NCI-H460 (cell line): ENCODE results near the gene NUP214. TPM values are rescaled to one million over a fixed set of nuclear protein-coding genes. Genes with fewer than 3 reads are reported as not detected.
"Not testable (repeated sequence)": the region's sequence is repeated elsewhere in the genome, so short reads cannot be mapped to it uniquely, and the experiment has no call there.

Source experiments
- DNase-seq: peaks from one replicate; pipeline ENCODE4 v3.0.0-alpha.2; 2016; ENCODE audit warnings: low read depth; ENCODE audit errors: extremely low read depth
- total RNA-seq: library from RNA; depleted of rRNA; stranded (reverse); fragments of >200 nt; shearing (Covaris generic); gene quantifications from 2 replicates; pipeline ENCODE4 v1.2.3, GENCODE V29; 2014

The NUP214 gene
- total RNA-seq, 1 experiment from 2014 or later = 17.2 TPM

DNA sequence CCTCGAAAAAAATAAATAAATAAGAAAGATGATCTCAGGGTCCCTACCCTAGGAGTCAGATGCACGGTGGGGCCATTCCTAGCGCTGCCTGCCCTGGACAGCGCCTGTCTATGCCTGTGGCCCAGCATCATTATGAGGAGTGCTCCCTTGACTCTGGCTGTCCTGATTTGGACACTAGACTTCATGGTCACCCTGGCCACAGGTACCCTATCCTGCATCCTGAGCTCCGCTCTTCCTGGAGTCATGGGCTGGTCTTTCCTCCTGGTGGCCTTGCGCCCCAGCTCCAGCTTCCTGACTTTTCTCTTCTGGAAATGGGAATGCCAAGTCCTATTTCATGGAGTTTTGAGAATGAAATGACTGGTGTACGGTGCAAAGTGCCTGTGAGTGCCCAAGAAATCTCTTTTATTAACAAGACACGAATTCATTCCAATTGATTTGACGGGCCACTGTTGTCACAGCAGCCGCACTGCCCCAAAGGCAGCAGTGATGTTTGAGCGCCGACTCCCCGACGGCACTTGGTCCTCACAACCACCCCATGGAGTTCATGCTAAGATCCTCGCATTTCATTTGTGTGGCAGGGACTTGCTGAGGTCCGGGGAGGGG, 29.6 kb upstream of the NUP214 start:
- DNase-seq = peak; percentile 30

DNA sequence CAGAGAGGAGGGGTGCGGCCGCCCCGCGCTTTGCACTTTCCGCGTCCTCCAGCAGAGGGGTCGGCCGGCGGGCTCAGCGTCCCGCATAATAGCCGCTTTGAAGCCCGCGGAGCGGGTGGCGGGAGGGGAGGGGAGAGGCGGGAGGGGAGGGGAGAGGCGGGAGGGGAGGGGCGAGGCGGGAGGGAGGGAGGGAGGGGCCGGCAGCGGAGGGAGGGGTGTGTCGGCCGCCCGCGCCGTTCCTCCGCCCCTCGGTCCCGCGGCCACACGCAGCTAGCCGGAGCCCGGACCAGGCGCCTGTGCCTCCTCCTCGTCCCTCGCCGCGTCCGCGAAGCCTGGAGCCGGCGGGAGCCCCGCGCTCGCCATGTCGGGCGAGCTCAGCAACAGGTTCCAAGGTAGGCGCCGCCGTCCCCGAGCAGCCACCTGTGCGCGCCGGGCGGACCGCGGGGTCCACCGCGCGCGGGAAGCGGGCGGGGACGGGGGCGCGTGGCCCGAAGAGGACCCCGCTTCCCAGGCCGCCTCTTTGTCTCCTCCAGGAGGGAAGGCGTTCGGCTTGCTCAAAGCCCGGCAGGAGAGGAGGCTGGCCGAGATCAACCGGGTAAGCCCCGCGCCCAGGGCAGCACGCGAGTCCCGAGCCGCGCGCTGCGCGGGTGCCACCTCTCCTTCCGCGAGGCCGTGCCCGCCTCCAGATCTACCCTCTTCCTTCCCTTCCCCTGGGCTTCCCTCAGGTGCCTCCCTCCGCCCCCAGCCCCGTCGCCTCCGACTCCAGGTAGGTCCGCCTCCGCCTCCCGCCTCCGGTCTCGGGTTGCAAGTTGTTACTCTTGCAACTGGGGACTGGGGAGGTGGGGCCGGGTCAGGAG, 28.9 kb upstream of the NUP214 start, which contains the start of gene AIF1L:
Gene AIF1L (plus strand): TSS at position 263 of the 857 bp plus-strand sequence. CDS start 99 bp downstream, at position 362.
- DNase-seq = no peak

DNA sequence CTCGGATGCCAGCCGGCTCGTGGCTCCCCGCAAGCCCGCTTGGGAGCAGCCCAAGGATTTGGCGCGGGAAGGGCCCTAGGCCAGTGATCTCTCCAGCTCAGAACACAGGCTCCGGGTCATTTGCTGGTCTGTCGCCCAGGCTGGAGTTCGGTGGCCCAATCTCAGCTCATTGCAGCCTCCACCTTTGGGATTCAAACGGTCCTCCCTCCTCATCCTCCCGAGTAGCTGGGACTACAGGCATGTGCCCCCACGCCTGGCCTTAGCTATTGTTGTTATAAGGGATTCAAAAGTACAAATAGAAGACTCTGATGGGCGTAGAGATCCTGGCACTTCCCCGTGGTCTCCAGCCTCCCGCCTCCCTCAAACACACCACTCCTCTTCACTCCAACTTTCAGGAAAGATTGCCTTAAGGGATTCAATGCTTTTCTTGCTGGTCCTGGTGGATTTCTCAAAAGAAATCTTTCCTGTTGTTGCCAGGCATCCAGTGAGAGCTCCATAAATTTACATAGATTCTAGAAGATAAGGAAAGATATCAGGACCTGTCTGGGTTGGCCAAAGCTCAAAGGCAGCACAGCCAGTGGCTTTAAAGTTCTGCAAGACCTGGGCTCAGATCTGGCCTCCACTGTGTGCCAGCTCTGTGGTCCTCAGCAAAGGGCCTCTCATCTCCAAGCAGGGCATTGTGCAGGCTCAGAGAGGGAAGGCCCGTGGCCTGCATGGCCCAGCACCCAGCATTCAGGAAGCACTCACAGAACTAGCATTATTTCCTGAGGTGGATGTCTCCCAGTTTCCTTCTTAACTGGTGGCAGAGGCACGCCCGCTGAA, 28.0 kb upstream of the NUP214 start:
- no peak for DNase-seq

DNA sequence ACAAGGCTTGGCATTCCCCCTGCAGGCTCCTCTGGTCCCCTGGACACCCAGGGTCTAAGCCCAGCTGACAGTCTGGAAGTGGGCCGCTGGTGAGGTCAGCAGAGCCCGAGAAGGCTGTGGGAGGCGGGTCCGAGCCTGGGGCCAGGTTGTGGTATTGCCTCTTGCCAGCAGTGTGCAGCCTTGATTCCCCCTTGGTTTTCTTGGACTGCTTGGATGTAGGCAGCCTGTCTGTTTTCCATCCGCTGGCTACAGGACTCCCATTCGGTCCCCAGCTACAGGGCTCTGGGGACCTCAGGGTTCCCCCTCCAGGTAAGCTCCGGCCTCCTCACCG, 27.5 kb upstream of the NUP214 start:
- DNase-seq = no peak

DNA sequence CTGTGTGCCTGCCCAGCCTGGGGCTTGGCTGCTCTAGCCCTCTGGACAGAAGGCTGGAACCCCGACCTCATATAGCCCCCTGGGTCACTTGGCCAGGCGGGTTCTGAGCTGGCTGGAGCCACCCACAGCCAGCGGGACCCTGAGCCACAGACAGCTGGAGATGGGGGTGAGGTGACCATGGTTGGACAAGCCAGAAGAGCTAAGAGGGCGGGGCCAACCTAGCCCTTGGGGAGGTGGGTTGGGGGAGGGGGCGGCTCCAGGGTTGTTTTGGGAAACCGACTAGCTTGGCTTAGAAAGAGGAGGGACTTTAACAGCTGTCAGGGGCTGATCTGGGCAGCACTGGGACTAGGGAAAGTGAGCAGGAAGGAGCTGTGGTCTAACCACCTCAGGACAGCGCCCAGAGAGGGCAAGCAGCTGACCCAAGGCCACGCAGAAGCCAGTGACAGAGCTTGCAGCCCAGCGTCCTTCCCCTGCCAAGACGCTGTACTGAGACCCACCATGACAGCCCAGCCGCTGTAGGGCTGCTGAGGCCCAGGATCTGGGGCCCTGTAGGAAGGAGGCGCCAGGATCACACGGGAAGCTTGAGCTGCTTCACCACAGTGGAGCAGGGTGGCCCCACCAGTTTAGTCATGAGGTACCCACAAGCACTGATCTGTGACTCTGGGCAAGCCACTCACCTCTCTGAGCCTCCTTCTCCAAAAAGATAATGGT, 26.8 kb upstream of the NUP214 start:
- no peak for DNase-seq

DNA sequence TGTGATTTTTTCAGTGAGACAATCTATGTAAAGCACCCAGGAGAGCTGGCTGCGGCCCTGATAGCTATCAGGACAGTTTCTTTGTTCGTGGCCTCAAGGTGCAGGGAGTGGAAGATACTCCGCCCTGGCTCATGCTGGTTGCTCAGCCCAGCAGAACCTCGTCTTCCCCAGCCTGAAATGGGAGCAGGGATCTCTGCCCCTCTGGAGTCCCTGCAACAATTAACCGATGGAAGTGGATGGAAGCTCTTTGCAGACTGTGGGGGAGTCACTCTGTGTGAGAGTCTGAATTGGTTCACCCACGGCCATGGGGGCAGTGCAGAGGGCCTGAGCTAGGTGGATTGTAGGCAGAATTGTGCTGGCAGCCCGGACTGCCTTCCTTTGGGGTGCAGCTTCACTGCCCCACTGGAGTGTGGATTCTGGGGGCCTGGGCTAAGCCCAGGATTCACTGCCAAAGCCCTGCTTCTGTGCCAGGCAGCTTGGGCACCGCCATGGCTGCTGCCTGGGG, 26.2 kb upstream of the NUP214 start:
- no peak for DNase-seq

DNA sequence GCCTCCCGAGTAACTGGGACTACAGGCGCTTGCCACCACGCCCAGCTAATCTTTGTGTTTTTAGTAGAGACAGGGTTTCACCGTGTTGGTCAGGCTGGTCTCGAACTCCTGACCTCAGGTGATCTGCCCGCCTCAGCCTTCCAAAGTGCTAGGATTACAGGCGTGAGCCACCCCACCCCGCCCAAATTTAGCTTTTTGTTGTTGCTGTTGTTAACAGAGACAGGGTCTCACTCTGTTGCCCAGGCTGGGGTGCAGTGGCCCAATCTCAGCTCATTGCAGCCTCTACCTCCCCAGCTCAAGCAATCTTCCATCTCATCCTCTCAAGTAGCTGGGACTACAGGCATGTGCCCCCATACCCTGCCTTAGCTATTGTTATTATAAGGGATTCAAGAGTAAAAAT, 25.5 kb upstream of the NUP214 start:
- DNase-seq = not testable (repeated sequence)

DNA sequence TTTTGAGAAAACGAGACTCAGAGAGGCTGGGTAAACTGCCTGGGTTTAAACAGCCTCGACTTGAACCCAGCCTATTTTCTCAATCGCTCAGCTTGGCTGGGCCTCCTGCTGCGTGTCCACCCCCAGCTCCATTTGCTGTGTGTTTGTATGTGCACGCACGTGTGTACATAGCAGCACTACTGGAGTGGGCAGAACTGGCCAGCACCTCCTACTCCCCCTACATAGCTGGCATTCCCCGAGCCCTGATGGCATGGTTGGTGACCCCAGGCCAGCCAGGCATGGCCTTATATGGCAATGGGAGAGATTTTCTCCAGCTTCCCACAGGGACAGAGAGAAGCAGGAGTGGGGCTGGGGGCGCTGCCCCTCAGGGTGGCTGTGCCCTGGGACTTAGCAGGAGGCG, 24.9 kb upstream of the NUP214 start:
- no peak for DNase-seq

DNA sequence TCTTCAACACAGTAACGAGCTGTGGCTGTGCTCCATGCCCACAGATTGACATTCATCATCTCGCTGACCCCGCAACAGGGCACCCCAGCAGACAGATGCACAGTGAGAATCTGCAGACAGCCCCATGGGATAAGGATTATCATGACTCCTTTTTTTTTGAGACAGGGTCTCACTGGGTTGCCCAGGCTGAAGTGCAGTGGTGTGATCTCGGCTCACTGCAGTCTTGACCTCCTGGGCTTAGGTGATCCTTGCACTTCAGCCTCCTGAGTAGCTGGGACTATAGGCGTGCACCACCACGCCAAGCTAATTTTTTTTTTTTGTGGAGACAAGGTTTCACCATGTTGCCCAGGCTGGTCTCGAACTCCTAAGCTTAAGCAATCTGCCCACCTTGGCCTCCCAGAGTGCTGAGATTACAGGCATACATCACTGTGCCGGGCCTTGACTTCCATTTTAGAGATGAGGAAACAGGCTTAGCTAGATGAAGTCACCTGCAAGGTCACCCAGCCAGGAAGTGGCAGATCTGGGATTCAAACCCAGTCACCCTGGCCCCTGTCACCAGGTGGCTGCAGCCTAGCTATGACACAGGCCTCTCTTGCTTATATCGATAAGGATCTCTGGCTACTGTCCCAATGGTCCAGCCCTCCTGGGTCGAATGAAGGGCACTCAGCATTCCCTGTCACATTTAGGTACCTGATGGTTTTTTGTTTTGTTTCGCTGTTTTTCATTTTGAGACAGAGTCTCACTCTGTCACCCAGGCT, 24.0 kb upstream of the NUP214 start:
- DNase-seq = no peak

DNA sequence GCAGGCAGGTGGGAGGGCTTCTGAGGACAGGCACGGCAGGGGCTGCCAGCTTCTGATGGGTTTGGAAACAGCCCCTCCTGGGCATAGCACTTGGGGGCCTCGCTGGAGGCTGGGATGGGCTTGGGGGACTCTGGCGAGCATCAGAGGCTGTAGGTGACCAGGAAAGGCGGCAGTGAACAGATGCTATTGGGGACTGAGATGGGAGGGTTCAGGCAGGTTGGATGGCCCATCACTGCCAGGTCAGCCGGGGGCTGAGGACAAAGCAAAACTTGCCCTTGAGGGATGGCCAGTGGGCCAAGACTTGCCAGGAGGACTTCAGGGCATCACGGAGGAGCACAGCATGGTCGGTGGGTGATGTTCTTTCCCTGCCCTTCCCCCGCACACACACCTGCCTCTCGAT, 22.4 kb upstream of the NUP214 start:
- DNase-seq = no peak

DNA sequence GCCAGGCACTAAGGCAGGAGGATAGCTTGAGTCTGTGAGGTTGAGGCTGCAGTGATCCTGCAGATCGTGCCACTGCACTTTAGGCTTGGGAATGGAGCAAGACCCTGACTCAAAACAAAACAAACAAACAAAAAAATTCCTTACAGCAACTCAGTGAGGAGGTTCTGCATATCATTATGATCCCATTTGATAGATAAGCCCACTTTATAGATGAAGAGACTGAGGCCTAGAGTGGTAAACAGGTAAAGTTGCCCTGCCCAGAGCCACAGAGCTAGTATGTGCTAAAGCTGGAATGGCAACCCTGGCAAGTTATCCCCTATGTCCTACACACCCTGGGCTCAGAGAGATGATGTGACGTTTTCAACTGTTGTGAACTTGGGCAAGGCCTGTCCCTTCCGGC, 21.9 kb upstream of the NUP214 start:
- no peak for DNase-seq

DNA sequence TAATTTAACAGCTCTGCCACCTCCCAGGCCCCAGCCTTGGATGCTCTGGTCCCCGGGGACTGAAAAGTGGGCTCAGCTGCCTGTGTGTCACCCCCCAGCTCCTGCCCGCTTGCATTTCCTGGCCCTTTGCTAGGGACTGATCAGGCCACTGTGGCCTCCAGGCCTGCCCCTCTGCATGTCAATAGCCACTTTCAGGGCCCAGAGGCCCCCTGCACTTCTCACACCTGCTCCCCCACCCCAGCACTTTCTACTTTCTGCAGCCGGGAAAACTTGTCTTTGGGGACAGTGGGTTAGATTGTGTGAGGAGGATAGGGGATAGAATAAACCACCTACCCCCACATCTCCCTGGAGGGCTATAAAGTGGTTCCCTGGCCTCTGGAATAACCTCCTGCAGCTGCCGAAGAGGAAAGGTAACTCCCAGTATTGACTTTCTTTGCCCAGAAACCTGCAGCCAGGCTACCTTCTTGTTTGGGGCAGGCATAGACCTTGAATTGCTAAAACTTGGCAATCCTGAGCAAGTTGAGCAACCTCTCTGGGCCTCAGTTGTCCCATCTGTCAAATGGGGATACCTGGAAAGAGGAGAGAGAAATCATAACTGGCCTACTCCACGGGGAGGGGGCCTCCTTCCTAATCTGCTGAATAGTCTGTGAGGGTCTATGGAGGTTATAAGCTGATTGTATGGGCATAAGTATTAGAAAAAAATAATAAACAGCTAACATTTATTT, 21.2 kb upstream of the NUP214 start:
- DNase-seq = no peak

DNA sequence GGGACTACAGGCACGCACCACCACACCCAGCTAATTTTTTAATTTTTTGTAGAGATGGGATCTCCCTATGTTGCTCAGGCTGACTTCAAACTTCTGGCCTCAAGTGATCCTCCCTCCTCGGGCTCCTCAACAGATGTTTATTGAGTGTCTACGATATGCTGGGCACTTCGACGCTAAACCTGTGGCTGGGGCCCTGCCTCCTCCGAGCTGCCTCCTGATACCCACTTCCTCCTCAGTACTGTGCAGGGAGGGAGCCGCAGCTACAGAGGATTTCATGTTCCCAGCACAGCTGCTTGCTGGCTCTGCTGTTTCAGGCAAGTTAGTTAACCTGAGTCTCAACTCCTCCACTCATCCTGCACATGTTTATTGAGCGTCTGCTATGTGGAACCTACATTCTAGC, 19.4 kb upstream of the NUP214 start:
- no peak for DNase-seq

DNA sequence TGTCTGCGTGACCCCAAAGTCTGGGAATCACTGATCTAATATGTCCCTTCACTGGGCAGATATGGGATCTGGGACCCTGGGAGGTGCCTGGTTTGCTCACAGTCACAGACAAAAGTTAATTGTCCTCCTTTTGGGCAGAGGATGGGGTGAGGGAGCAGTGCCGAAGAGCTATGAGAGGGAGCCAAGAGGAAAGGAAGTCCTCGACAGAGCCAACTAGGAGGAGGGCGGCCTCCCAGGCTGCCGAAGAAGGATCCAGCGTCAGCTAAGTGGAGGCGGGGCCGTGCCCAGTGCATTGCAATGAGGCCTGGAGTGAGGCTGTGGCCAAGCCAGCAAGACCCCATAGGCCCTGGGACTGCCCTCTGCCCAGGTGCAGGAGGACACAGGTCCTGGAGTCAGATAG, 17.6 kb upstream of the NUP214 start:
- DNase-seq = no peak

DNA sequence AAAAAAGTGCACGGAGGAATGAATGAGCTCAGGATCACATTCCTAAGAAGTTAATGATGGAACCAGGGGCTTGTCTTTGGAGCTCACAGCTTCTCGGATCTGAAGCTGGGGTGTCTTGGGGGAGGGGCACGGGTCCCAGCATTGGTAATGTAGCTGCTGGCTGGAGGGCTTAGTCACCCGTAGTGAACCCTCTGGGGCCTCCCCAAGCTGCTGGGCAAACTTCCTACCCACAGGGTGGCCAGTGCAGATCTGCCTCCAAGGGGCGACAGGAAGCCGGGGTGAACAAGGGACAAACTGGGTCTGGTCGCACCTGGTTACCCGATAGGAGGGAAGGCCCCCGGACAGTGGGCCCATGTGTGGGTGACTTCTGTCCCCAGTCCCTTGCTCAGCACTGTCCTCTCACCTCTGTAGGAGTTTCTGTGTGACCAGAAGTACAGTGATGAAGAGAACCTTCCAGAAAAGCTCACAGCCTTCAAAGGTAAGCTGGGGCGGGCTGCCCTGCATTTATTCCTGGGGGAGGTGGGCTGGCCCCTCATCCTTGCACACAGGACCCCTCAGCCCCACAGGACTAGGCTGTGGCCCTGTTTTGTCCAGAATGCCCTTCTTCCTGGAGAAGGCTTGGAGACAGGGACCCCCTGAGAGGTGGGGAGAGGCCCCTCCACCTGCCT, 14.1 kb upstream of the NUP214 start:
- DNase-seq = no peak

DNA sequence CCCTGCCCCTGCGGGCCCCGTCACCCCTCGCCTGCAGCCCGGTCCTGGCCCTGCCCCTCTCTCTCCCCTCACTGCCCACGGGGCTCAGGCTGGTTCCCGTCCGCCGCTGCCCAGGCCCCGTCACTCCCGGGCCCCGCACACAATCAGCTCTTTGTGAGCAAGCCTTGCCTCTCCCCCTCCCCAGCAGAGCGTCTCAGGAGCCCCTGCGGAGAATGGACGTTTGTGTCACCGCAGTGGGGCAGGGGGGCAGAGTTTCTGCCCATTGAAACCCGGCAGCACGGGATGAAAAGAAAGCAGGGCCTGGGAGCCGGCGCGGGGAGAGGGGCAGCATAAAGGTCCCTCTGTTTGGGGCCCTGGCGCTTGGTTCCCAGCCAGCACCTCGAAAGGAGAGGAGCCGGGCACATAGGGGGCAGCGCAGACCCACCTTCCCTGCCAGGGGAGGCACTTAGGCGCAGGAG, 13.5 kb upstream of the NUP214 start:
- no peak for DNase-seq

DNA sequence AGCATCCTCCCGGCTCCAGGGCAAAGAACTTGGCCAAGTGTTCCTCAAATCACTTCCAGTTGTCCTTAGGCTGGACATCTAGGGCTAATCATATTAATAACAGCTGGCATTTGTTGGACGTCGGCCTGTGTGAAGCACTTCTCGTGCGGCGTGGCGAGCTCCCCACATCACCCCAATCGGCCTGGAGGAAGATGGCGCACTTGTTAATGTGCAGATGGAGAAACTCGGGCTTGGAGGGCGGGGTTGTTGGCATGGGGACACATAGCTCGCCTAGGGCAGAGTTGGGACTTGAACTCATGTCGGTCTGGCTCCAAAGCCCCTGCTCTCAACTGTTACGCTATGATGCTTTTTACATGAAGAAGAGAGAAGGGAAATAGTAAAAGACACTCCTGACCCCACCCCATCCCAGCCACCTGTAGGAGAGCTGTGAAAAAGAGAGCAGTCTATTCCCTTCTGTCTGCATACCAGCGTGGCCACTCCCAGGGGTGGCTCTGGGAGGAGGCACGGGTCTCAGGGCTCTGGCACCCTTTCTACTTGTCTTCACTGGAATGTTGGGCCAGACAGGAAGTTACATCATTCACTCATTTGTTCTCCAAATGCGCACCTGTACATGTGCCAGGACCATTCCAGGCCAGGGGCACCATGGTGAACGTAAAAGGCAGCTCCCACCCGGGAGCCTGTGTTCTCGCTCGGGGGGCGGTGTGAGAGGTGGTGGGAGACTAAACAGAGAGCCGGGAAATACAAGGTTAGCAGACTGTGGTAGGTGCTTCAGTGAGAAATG, 12.8 kb upstream of the NUP214 start:
- no peak for DNase-seq

DNA sequence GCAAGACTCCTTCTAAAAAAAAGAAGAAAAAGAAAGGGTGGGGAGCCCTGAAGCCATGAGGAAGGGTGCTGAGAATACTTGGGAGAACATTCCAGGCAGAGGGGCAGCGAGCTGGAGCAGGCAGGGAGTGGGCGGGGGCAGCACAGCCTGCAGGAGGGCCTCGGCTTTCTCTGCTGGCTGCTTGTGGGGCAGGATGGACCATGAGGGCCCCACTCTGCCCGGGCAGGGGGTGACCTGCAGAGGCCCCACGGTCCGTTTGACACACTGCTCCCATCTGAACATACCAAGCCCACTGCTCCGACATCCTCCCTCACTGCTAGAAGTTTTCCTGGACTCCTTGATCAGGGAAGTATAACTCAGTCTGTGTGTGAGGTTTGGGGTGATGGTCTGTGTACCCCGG, 11.7 kb upstream of the NUP214 start:
- no peak for DNase-seq
